Stimulated activated CD8-positive, alpha-beta memory T cell treated with anti-CD3 and anti-CD28 coated beads, Interleukin-15, amount 100 ng/mL, for 48 hours (primary cell): ENCODE data around the gene FCHSD2.
"Not testable (repeated sequence)": the region's sequence is repeated elsewhere in the genome, so short reads cannot be mapped to it uniquely, and the experiment has no call there.

Source experiments
- DNase-seq, 2 donors: peaks; one replicate each; pipeline ENCODE4 v3.0.0-alpha.2; 2020; ENCODE audit warnings: low read depth in 2 of 2

FCHSD2 gene

GRCh38 chr11:72872012-72872411 is 270.1 kb downstream of the FCHSD2 start:
- no peak for DNase-seq

DNA sequence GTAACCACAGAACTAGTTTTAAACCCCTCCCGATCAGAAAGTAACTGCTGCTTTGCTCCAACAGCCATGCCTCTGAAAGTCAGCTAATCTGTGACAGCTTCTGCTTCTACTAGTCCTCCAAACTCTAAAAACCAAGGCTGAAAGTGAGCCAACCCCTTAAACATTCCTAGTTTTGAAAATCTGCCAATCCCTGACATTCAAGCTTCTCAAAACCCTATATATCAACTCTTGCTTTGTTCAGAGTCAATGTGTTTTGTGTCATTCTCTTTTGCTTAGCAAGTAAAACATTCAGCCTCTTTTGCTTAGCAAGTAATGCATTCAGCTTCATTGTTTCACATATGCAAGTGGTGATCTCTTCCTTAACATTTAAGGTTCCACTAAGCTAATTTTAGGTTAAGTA is 271.0 kb downstream of the FCHSD2 start:
- no peak for DNase-seq

- DNase-seq, result no peak
Observed at GRCh38 chr11:72869831-72870230, 272.3 kb downstream of the FCHSD2 start.

- DNase-seq, result no peak
Observed at GRCh38 chr11:72867970-72868369, 274.1 kb downstream of the FCHSD2 start.

- DNase-seq, result no peak
Observed at GRCh38 chr11:72864702-72865655, 277.1 kb downstream of the FCHSD2 start.

- no peak for DNase-seq
Observed at GRCh38 chr11:72863916-72864315, 278.2 kb downstream of the FCHSD2 start.

- no peak for DNase-seq
Observed at GRCh38 chr11:72863091-72863490, 279.0 kb downstream of the FCHSD2 start.

- no peak for DNase-seq
Observed at GRCh38 chr11:72860592-72860991, 281.5 kb downstream of the FCHSD2 start.

GRCh38 chr11:72860010-72860409 is 282.1 kb downstream of the FCHSD2 start:
- DNase-seq, result no peak

DNA sequence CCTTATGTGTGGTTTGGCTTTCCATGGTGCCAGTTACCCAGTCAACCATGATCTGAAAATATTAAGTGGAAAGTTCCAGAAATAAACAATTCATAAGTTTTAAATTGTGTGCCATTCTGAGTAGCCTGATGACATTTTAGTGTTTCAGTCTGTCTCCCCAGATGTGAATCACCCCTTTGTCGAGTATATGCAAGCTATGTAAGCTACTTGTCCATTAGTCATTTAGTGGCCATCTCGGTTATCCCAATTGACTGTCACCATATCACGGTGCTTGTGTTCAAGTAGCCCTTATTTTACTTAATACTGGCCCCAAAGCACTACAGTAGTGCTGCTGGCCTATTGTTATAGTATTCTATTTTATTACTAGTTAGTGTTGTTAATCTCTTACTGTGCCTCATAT is 283.0 kb downstream of the FCHSD2 start:
- DNase-seq, result no peak

- not testable (repeated sequence) for DNase-seq
Observed at GRCh38 chr11:72858267-72858666, 283.9 kb downstream of the FCHSD2 start.

DNA sequence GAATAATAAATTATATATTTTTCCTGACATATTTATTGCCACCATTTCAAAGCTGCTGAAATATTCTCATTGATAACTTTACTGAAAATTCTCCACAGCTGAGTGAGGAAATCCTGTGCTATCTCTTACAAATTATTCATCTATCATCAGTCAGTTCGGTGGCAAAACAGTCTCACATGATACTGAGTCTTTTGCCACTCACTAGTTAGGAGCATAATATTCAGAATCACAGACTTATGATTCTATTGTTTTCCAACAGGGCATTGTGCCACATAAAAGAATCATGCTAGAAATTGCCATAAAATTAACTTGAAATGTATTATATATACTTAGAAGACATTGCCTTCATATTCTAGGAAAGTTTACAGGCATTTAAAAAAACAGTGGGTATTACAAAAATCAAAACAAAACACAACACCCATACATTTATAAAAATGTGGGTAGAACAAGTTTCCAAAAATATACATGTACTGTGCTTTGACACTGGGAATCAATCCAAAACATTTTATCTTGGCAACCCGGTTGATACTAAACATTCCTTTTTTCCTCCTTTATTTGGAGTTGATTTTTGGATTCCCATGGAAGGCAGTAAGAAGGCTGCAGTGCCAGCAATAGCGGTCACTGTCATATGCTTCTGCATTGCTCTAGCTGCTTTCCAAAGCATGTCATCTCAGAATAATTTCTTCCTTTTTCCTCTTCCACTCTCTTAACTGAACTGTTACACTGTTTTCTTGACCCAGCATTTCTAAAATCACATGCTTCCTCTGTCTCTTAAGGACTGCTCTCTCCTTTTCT is 285.4 kb downstream of the FCHSD2 start:
- no peak for DNase-seq

GRCh38 chr11:72856065-72856464 is 286.1 kb downstream of the FCHSD2 start:
- no peak for DNase-seq

DNA sequence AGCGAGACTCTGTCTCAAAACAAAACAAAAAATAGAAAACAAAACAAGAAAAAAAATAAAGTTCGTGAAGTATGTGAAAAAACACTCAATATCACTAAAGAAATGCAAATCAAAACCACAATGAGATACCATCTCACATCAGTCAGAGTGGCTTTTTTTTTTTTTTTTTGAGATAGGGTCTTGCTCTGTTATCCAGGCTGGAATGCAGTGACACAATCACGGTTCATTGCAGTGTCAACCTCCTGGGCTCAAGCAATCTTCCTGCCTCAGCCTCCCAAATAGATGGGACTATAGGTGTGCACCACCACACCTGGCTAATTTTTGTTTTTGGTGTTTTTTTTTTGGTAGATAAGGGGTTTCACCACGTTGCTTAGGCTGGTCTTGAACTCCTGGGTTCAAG is 290.4 kb downstream of the FCHSD2 start:
- DNase-seq, result no peak

- DNase-seq, result no peak
Observed at GRCh38 chr11:72850832-72851231, 291.3 kb downstream of the FCHSD2 start.

DNA sequence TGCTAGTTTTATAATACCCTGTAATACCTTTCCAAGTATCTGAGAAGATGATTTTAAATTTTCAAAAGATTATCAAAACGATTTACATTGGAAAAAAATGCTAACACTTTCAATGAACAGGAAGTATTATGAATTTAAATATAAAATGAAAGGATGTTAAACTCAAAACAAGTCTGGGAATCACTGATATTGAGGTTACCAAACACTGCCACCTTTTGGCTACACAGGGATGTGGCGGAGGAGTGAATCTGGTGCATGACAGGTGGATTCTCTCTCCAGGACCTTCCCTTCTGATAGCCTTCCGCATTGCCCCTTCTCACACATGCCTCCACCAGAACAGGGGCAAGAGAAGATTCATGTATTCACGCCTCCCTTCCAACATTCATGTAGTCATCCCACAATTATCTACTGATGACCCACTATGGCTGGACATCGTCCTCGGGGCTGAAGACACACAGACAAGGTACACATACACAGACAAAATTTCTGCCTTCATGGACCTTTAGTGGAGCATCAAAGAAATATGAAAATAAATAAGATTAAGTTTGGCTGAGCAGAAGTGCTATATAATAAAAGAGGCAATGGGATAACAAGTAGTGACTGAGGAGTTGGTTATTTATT is 293.2 kb downstream of the FCHSD2 start:
- no peak for DNase-seq

DNA sequence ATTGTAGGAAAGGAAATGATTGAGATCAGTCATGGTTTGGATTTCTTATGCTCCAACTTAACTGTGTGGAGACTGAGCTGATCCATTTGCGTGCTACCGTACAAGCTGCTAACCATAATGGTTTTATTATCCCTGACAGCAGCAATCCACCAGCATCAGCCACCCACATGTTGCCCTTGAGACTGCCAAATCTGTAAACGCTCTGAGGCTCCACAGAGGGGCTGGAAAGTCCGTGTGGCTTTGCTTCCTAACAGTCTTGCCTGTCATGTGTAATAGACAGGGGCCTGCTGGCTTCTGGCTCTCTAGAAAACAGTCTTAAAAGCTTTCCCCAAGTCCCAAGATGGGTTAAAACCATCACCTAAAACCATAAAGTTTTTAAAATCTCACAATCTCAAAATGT is 297.8 kb downstream of the FCHSD2 start:
- DNase-seq, result no peak

GRCh38 chr11:72842653-72843330 is 299.3 kb downstream of the FCHSD2 start:
- no peak for DNase-seq

DNA sequence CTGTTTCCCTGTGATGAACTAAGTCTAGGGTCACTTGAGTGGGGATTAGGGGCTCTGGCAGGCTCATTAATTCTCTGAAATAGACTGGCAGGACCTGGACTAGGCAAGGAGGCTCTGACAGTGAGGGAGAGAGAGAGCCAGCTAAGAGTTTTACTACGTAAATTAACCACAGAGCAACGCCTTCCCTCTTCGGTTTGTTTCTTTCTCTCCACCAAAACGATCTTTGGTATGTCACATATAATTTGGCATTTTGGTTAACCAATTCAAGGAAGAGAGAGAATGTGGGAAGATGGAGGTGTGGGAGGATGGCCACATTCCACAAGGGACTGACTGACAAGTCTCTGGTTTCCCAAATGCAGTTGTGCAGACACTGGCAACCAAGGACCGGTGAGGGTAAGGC is 300.0 kb downstream of the FCHSD2 start:
- DNase-seq, result no peak

DNA sequence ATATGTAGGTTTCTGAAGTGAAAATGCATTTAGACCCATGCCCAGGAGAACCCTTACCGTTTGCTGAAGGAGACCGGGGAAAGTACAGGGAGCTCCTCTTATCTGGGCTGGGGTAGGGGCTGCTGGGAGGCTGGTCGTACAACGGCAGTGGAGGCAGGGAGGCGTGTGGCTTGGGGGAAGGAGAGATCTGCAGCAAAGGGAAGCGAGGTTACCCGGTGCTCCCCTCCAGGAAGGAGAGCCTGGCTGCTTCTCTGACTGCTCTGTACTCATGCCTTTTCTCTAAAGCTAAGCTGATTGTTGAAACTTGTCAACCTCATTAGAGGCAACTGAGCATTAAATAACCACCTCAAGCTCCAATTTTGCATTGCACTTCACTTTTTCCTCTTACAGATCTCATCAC is 300.7 kb downstream of the FCHSD2 start:
- DNase-seq, result no peak

DNA sequence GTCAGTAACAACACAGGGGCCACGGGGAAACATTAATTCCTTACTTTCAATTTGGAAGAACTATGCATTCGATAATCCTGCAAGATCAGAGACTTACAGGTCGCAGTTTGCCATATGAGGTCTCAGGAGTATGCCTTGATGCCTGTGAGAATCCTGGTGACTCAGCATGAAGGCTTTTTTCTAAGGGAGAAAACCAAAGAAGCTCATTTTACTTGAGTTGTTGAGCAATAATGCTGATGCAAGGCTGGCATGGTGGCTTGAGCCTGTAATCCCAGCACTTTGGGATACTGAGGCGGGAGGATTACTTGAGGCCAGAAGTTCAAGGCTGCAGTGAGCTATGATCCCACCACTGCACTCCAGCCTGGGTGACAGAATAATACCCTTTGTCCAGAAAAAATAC is 301.3 kb downstream of the FCHSD2 start:
- DNase-seq, result no peak
